ENCODE data around the gene RIPOR1. TPM values are rescaled to one million over a fixed set of nuclear protein-coding genes. Genes with fewer than 3 reads are reported as not detected.
"Not testable (repeated sequence)": the region's sequence is repeated elsewhere in the genome, so short reads cannot be mapped to it uniquely, and the experiment has no call there.

The RIPOR1 gene
- total RNA-seq, 1 donor from 2014 or later: 159 TPM

DNA sequence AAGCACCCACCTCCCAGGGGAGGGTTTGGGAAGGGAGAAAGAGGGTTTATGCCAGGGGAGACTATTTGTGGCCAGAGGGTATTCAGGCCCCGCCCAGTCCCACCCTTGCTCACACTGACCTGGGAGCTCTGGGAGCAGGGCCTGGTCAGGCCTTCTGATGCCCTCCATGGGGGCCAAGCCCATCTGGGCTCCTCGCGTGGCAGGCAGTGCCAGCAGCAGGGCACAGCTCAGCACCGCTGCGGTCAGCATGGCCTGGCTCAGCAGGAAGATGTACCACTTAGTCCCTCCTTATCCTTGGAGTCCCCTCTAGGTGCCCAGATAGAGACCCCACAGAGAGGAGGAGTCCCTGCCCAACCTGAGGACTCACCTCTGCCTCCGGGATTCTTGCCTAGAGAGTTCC, 45.5 kb upstream of the RIPOR1 start, which contains the start of gene AGRP:
TSS of gene AGRP (minus strand) at position 398 of the 400 bp plus-strand sequence. CDS start at position 249, 149 bp downstream.
- Mint-ChIP-seq H3K4me3 (peak within 1 kb of the TSS; percentile 99), H3K9me3 (no peaks in the 10 kb centered on the region), H3K4me1 (peaks cover 67% of the 10 kb centered on the region), H3K27ac (peak within 1 kb of the TSS; percentile 99), H3K27me3 (no peaks in the 10 kb centered on the region), H3K36me3 (ENCODE audit: low read depth) (peaks cover 33% of the 10 kb centered on the region)
- TF ChIP-seq, protein P1, sequence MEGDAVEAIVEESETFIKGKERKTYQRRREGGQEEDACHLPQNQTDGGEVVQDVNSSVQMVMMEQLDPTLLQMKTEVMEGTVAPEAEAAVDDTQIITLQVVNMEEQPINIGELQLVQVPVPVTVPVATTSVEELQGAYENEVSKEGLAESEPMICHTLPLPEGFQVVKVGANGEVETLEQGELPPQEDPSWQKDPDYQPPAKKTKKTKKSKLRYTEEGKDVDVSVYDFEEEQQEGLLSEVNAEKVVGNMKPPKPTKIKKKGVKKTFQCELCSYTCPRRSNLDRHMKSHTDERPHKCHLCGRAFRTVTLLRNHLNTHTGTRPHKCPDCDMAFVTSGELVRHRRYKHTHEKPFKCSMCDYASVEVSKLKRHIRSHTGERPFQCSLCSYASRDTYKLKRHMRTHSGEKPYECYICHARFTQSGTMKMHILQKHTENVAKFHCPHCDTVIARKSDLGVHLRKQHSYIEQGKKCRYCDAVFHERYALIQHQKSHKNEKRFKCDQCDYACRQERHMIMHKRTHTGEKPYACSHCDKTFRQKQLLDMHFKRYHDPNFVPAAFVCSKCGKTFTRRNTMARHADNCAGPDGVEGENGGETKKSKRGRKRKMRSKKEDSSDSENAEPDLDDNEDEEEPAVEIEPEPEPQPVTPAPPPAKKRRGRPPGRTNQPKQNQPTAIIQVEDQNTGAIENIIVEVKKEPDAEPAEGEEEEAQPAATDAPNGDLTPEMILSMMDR (IDR thresholded peaks at IDR 0.05): no peak
- ATAC-seq (ENCODE audit: low read depth) (no peak), DNase-seq (no peak)
- intact Hi-C loops (cut with micrococcal nuclease): loop anchor here (5.0 to 10.0 kb wide), 2 partner anchors 234 to 752 kb away; partner anchors contain the start of genes ESRP2 and GFOD2
- ChIA-PET CTCF (interaction anchor here (0.6 to 3.3 kb wide), 3 partner anchors 31 to 215 kb away, joined by 3 to 29 read pairs (median 6); no protein-coding TSS in a partner anchor), POLR2A (interaction anchor here (4.3 kb wide), 1 partner anchor 33 kb away, joined by 73 read pairs; no protein-coding TSS in a partner anchor)

DNA sequence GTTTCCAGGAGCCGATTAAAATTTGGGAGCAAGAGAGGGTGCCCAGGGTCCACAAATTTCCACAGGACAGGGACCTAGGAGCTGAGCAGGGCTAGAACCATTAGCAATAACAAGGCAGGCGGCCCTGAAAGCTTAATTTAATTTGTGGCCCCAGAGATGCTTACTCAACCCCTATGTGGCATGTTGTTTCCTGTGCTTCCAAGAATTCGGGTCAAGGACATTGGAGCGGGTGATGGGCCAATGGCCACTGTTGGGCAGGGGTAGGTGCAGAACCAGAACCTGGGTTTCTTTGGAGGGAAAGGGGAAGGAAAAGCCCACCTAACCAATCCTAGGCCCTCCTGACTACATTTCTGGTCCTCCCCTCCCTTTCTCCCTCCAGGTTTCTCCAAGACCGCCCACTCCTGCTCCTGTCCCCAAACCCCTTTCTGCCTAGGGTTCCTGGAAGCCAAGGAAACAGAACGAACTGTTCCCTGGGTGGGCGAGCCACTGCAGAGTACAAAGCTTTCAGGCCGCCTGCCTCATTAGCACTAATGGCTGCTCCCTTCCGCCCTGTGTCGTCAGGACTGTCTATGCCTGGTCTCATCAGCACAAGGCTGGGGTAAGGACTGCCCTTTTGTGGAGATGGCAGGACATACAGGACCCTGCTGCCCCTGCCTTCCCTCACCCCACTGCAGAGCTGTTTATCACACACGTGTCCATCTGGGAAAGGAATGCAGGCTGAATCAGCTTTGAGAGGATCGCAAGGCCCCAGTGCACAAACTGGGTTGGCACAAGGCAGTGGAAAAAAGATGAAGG, 44.7 kb upstream of the RIPOR1 start:
- H3K27me3 Mint-ChIP-seq: no peaks in the 10 kb centered on the region
- intact Hi-C loops (cut with micrococcal nuclease): loop anchor here (5.0 to 10.0 kb wide), 2 partner anchors 233 to 751 kb away; partner anchors contain the start of genes ESRP2 and GFOD2
- DNase-seq (no peak), ATAC-seq (ENCODE audit: low read depth) (no peak)
- TF ChIP-seq, protein P1 (IDR thresholded peaks at IDR 0.05): no peak
- peaks cover 68% of the 10 kb centered on the region for H3K4me1 Mint-ChIP-seq
- ChIA-PET CTCF (interaction anchor here (1.3 to 1.5 kb wide), 2 partner anchors 37 to 184 kb away, joined by 3 to 6 read pairs; no protein-coding TSS in a partner anchor), POLR2A (interaction anchor here (1.2 to 1.6 kb wide), 2 partner anchors 30 to 37 kb away, joined by 3 to 5 read pairs; no protein-coding TSS in a partner anchor)
- peak overlapping the region; percentile 76 for H3K27ac Mint-ChIP-seq
- peaks cover 31% of the 10 kb centered on the region for H3K36me3 Mint-ChIP-seq (ENCODE audit: low read depth)
- H3K4me3 Mint-ChIP-seq: no peak overlapping the region
- no peaks in the 10 kb centered on the region for H3K9me3 Mint-ChIP-seq

DNA sequence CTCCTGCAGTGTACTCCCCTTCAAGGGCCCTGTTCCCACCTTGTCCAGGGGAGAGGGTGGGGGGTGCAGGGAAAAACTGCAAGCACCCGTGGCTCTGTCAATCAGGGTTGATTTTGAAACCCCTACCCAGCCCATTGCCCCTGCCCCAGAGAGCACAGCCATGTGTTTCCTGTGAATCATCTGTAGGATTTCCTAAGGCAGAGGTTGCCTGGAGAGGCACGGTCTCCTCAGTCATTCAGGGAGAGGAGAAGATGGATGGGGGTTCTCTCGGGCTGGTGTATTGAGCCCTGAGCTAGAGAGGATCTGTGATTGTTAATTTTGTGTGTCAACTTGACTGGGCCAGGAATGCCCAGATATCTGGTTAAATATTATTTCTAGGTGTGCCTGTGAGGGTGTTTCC, 41.8 kb upstream of the RIPOR1 start:
- POLR2A ChIA-PET: interaction anchor here (1.3 kb wide), 1 partner anchor 30 kb away, joined by 6 read pairs; no protein-coding TSS in a partner anchor
- no peaks in the 10 kb centered on the region for H3K27me3 Mint-ChIP-seq
- H3K4me3 Mint-ChIP-seq: no peak overlapping the region
- DNase-seq (no peak), ATAC-seq (ENCODE audit: low read depth) (no peak)
- CTCF ChIA-PET: interaction anchor here (14.6 kb wide), 1 partner anchor 30 kb away, joined by 298 read pairs; no protein-coding TSS in a partner anchor
- peak overlapping the region; percentile 89 for H3K27ac Mint-ChIP-seq
- H3K4me1 Mint-ChIP-seq: peaks cover 80% of the 10 kb centered on the region
- H3K36me3 Mint-ChIP-seq (ENCODE audit: low read depth): peaks cover 23% of the 10 kb centered on the region
- TF ChIP-seq, protein P1 (IDR thresholded peaks at IDR 0.05): no peak
- no peaks in the 10 kb centered on the region for H3K9me3 Mint-ChIP-seq
- intact Hi-C loops (cut with micrococcal nuclease): loop anchor here (10.0 kb wide), 1 partner anchor 748 kb away; the partner anchor contains the start of gene ESRP2

DNA sequence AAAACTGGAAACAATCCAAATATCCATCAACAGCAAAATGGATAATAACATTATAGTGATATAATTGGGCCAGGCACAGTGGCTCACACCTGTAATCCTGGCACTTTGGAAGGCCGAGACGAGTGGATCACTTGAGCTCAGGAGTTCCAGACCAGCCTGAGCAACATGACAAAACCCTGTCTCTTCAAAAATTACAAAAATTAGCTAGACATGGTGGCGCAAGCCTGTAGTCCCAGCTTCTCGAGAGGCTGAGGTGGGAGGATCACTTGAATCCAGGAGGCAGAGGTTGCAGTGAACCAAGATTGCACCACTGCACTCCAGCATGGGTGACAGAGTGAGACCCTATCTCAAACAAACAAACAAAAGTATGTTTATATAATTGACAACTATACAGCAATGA, 41.1 kb upstream of the RIPOR1 start:
- not testable (repeated sequence) for DNase-seq; H3K27me3 Mint-ChIP-seq; H3K9me3 Mint-ChIP-seq; H3K4me3 Mint-ChIP-seq; ATAC-seq (ENCODE audit: low read depth)
- H3K4me1 Mint-ChIP-seq: peaks cover 80% of the 10 kb centered on the region
- POLR2A ChIA-PET: interaction anchor here (0.6 to 1.8 kb wide), 4 partner anchors 29 to 327 kb away, joined by 4 to 9 read pairs (median 5); no protein-coding TSS in a partner anchor
- CTCF ChIA-PET: interaction anchor here (0.5 to 14.6 kb wide), 2 partner anchors 29 to 524 kb away, joined by 6 to 298 read pairs; no protein-coding TSS in a partner anchor
- peak overlapping the region; percentile 89 for H3K27ac Mint-ChIP-seq
- intact Hi-C loops (cut with micrococcal nuclease): loop anchor here (10.0 kb wide), 1 partner anchor 747 kb away; the partner anchor contains the start of gene ESRP2
- H3K36me3 Mint-ChIP-seq (ENCODE audit: low read depth): peaks cover 23% of the 10 kb centered on the region

DNA sequence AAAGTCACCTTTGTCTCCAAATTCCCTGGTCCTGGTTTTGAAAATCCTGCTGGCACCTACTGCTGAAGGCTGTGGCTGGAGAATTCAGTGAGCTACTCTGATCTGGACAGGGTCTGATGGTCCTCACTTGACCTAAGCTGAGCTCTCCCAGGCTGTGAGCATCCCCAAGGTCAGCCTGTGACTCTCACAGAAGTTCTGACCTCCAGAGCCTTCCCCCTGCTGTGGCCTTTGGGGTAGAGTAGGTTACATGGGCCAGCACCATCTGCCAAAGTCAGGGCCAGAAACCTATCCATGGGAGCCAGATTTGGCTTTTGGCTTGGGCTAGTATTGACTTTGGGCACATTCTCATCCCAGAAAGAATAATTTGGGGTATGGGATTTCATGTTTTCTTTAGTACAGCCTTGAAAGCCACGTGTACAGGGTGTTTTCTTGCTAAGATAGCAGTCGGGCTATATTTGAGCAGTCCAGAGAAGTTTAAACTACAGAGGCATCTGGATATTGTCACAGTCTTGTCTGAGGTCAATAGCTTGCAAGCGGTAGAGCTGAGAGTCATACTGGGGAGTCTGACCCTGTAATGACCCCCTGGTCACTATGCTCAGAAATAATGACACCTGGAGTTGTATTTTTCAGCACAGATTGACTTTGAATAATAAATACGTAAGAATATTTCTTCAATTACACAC, 39.1 kb upstream of the RIPOR1 start:
- ChIA-PET POLR2A (interaction anchor here (0.7 to 7.5 kb wide), 15 partner anchors 9 to 728 kb away, joined by 3 to 98 read pairs (median 6); partner anchors contain the start of genes ATP6V0D1, CARMIL2, CTCF and FHOD1), CTCF (interaction anchor here (0.7 to 14.6 kb wide), 5 partner anchors 9 to 151 kb away, joined by 3 to 298 read pairs (median 8); partner anchors contain the start of genes ATP6V0D1 and CTCF)
- DNase-seq: no peak
- H3K9me3 Mint-ChIP-seq: no peaks in the 10 kb centered on the region
- peaks cover 19% of the 10 kb centered on the region for H3K36me3 Mint-ChIP-seq (ENCODE audit: low read depth)
- H3K27me3 Mint-ChIP-seq: no peaks in the 10 kb centered on the region
- H3K4me3 Mint-ChIP-seq: peak overlapping the region; percentile 61
- H3K27ac Mint-ChIP-seq: peak overlapping the region; percentile 89
- TF ChIP-seq, protein P1 (IDR thresholded peaks at IDR 0.05): no peak
- no peak for ATAC-seq (ENCODE audit: low read depth)
- intact Hi-C loops (cut with micrococcal nuclease): loop anchor here (1.0 to 10.0 kb wide), 7 partner anchors 8 to 745 kb away; partner anchors contain the start of genes ATP6V0D1, CTCF, ESRP2 and RANBP10
- peaks cover 80% of the 10 kb centered on the region for H3K4me1 Mint-ChIP-seq
